Urinary bladder (tissue), 4 donors: ENCODE results near the gene G3BP1. TPM values are rescaled to one million over a fixed set of nuclear protein-coding genes. Genes with fewer than 3 reads are reported as not detected.

Experiments used
- DNase-seq: peaks from one replicate; pipeline ENCODE4 v3.0.0-alpha.2; 2015; ENCODE audit errors: extremely low spot score
- H3K27ac ChIP-seq: one replicate; pipeline ENCODE4 v1.5.1; 2013; ENCODE audit warnings: low read depth, mild to moderate bottlenecking, moderate library complexity
- H3K36me3 ChIP-seq: one replicate; pipeline ENCODE4 v1.6.1; 2013; ENCODE audit warnings: mild to moderate bottlenecking, moderate library complexity; ENCODE audit not compliant: insufficient read depth
- H3K4me1 ChIP-seq: one replicate; pipeline ENCODE4 v1.6.1; 2013; ENCODE audit warnings: mild to moderate bottlenecking, moderate library complexity; ENCODE audit not compliant: insufficient read depth
- H3K4me3 ChIP-seq: one replicate; pipeline ENCODE4 v1.5.1; 2013; ENCODE audit warnings: low read depth, low read length
- WGBS: extraction: QIAGEN DNeasy Blood & Tissue Kit; methylation state at CpG from one replicate; pipeline ENCODE4 v1.1.7; 2013; 5-methylcytosine and 5-hydroxymethylcytosine counted together
- polyA plus RNA-seq: library from polyadenylated mRNA; stranded (reverse); fragments of 200-250 nt; gene quantifications from one replicate; pipeline ENCODE4 v1.2.3, GENCODE V29; 2013
- total RNA-seq: library from RNA; depleted of rRNA; stranded (reverse); fragments of >200 nt; gene quantifications from one replicate; pipeline ENCODE4 v1.2.3, GENCODE V29; 2014
- donor health status: healthy with polysubstance abuse.
- donor health status: healthy.

G3BP1 gene
- total and polyA plus RNA-seq, 2 donors: 31.8 to 128 TPM

GRCh38 chr5:151740958-151741373, 30.8 kb upstream of the G3BP1 start:
- DNase-seq: no peak
- H3K4me1 ChIP-seq: peaks cover 1% of the 10 kb centered on the region
- no peak overlapping the region for H3K27ac ChIP-seq
- H3K4me3 ChIP-seq: no peak overlapping the region
- WGBS: 28% methylated on average over 2 of the region's 2 CpGs
- no peaks in the 10 kb centered on the region for H3K36me3 ChIP-seq

GRCh38 chr5:151741678-151742423, 29.9 kb upstream of the G3BP1 start:
- H3K36me3 ChIP-seq: peaks cover 3% of the 10 kb centered on the region
- H3K4me3 ChIP-seq: no peak overlapping the region
- WGBS: 82% methylated on average over 6 of the region's 6 CpGs
- H3K4me1 ChIP-seq: peaks cover 1% of the 10 kb centered on the region
- no peak overlapping the region for H3K27ac ChIP-seq
- DNase-seq: no peak

GRCh38 chr5:151742870-151743294, 28.9 kb upstream of the G3BP1 start:
- H3K27ac ChIP-seq: no peak overlapping the region
- H3K4me1 ChIP-seq: peaks cover 1% of the 10 kb centered on the region
- no peak for DNase-seq
- no peak overlapping the region for H3K4me3 ChIP-seq
- 44% methylated on average over 7 of the region's 7 CpGs for WGBS
- peaks cover 3% of the 10 kb centered on the region for H3K36me3 ChIP-seq

GRCh38 chr5:151743530-151743929, 28.2 kb upstream of the G3BP1 start:
- 88% methylated on average over 1 of the region's 1 CpG for WGBS
- H3K4me3 ChIP-seq: no peak overlapping the region
- no peak overlapping the region for H3K27ac ChIP-seq
- DNase-seq: no peak
- peaks cover 3% of the 10 kb centered on the region for H3K36me3 ChIP-seq
- peaks cover 1% of the 10 kb centered on the region for H3K4me1 ChIP-seq

- no peak for DNase-seq
- H3K27ac ChIP-seq: no peak overlapping the region
- no peak overlapping the region for H3K4me3 ChIP-seq
- WGBS: 68% methylated on average over 7 of the region's 7 CpGs
- peaks cover 1% of the 10 kb centered on the region for H3K4me1 ChIP-seq
- H3K36me3 ChIP-seq: peaks cover 3% of the 10 kb centered on the region
Observed at GRCh38 chr5:151745071-151745705, 26.6 kb upstream of the G3BP1 start.

GRCh38 chr5:151750121-151750520, 21.6 kb upstream of the G3BP1 start:
- WGBS: 92% methylated on average over 4 of the region's 4 CpGs
- peaks cover 3% of the 10 kb centered on the region for H3K36me3 ChIP-seq
- no peak overlapping the region for H3K27ac ChIP-seq
- H3K4me1 ChIP-seq: peaks cover 1% of the 10 kb centered on the region
- no peak for DNase-seq
- H3K4me3 ChIP-seq: no peak overlapping the region

- no peak for DNase-seq
- 96% methylated on average over 4 of the region's 4 CpGs for WGBS
- H3K4me1 ChIP-seq: peaks cover 1% of the 10 kb centered on the region
- H3K4me3 ChIP-seq: no peak overlapping the region
- H3K36me3 ChIP-seq: peaks cover 2% of the 10 kb centered on the region
- H3K27ac ChIP-seq: no peak overlapping the region
Observed at GRCh38 chr5:151751091-151751490, 20.7 kb upstream of the G3BP1 start.

GRCh38 chr5:151751593-151751992, 20.2 kb upstream of the G3BP1 start:
- Histone ChIP-seq H3K36me3 (no peaks in the 10 kb centered on the region), H3K4me3 (no peak overlapping the region), H3K4me1 (peaks cover 1% of the 10 kb centered on the region), H3K27ac (no peak overlapping the region)
- WGBS: 92% methylated on average over 4 of the region's 4 CpGs
- DNase-seq: no peak

- Histone ChIP-seq H3K4me3 (no peak overlapping the region), H3K4me1 (no peaks in the 10 kb centered on the region), H3K36me3 (no peaks in the 10 kb centered on the region), H3K27ac (no peak overlapping the region)
- no peak for DNase-seq
- WGBS: 91% methylated on average over 3 of the region's 3 CpGs
Observed at GRCh38 chr5:151755383-151755782, 16.4 kb upstream of the G3BP1 start.

- no peaks in the 10 kb centered on the region for H3K36me3 ChIP-seq
- no peak for DNase-seq
- WGBS: 15% methylated on average over 9 of the region's 9 CpGs
- H3K27ac ChIP-seq: no peak overlapping the region
- H3K4me1 ChIP-seq: no peaks in the 10 kb centered on the region
- peak overlapping the region; percentile 73 for H3K4me3 ChIP-seq
Observed at GRCh38 chr5:151757233-151758140, 14.3 kb upstream of the G3BP1 start.

- WGBS: under 1% methylated on average over 11 of the region's 11 CpGs
- H3K4me1 ChIP-seq: no peaks in the 10 kb centered on the region
- H3K27ac ChIP-seq: no peak overlapping the region
- DNase-seq: no peak
- no peaks in the 10 kb centered on the region for H3K36me3 ChIP-seq
- H3K4me3 ChIP-seq: peak overlapping the region; percentile 73
Observed at GRCh38 chr5:151758141-151758429, 13.7 kb upstream of the G3BP1 start.

GRCh38 chr5:151758430-151759241, 13.1 kb upstream of the G3BP1 start, which contains the start of gene ATOX1:
Gene ATOX1, minus strand, starts transcription at chr5:151758631. Its CDS starts 80 bp downstream, at chr5:151758551.
- 4% methylated on average over 61 of the region's 61 CpGs for WGBS
- Histone ChIP-seq H3K4me1 (no peaks in the 10 kb centered on the region), H3K36me3 (no peaks in the 10 kb centered on the region), H3K27ac (peak within 1 kb of the TSS; percentile 77), H3K4me3 (peak within 1 kb of the TSS; percentile 73)
- peak; percentile 64 for DNase-seq

- Histone ChIP-seq H3K27ac (no peak overlapping the region), H3K36me3 (no peaks in the 10 kb centered on the region), H3K4me1 (no peaks in the 10 kb centered on the region), H3K4me3 (no peak overlapping the region)
- DNase-seq: no peak
Observed at GRCh38 chr5:151764801-151765200, 7.0 kb upstream of the G3BP1 start.
